HFFc6 (cell line): Measurements from ENCODE around the gene ABCG5. TPM values are rescaled to one million over a fixed set of nuclear protein-coding genes. Genes with fewer than 3 reads are reported as not detected.

ENCODE experiments used
- DNase-seq: peaks from one replicate; pipeline ENCODE4 v3.0.0-alpha.2; 2018
- H3K27ac Mint-ChIP-seq: 2 replicates; pipeline ENCODE4 v1.8.0; 2020; ENCODE audit warnings: mild to moderate bottlenecking, mixed read lengths
- H3K27me3 Mint-ChIP-seq: 2 replicates; pipeline ENCODE4 v1.8.0; 2021; ENCODE audit warnings: mild to moderate bottlenecking, moderate library complexity, mixed read lengths; ENCODE audit not compliant: insufficient read depth
- H3K36me3 Mint-ChIP-seq: 2 replicates; pipeline ENCODE4 v1.8.0; 2021; ENCODE audit warnings: low read depth, mixed read lengths
- H3K4me1 Mint-ChIP-seq: 2 replicates; pipeline ENCODE4 v1.8.0; 2020; ENCODE audit warnings: low read depth, mixed read lengths
- H3K4me3 Mint-ChIP-seq: 2 replicates; pipeline ENCODE4 v1.8.0; 2020; ENCODE audit warnings: mild to moderate bottlenecking, moderate library complexity, mixed read lengths
- H3K9me3 Mint-ChIP-seq: 2 replicates; pipeline ENCODE4 v1.8.0; 2020; ENCODE audit warnings: mild to moderate bottlenecking, mixed read lengths
- CTCF ChIP-seq: fragments of 200-600 bp; sonication (generic); IDR thresholded peaks from 2 replicates; pipeline ENCODE4 v1.5.0; 2021; ENCODE audit warnings: antibody characterized with exemption, mild to moderate bottlenecking
- total RNA-seq, 6 experiments: library from RNA; stranded (reverse); fragmentation: NEBNext Ultra II Directional; extraction: Animal tissue kit (Norgen Biotek cat#: 25700); gene quantifications; 2 replicates in 1 of 6; 3 replicates in 5 of 6; pipeline ENCODE4 v1.2.3, GENCODE V29; 2021

Gene ABCG5
- total RNA-seq, 6 experiments from 2014 or later: not detected

- Mint-ChIP-seq H3K4me3 (no peak overlapping the region), H3K27me3 (peaks cover 31% of the 10 kb centered on the region), H3K27ac (no peak overlapping the region), H3K4me1 (no peaks in the 10 kb centered on the region; the same call in 1 of the 2 replicates), H3K9me3 (no peaks in the 10 kb centered on the region), H3K36me3 (no peaks in the 10 kb centered on the region)
- DNase-seq: no peak
- TF ChIP-seq CTCF: no peak
Observed at GRCh38 chr2:43832457-43832856, 6.2 kb downstream of the ABCG5 start.

GRCh38 chr2:43831543-43832294 lies 6.9 kb downstream of the ABCG5 start:
- no peak for TF ChIP-seq CTCF
- peaks cover 31% of the 10 kb centered on the region for H3K27me3 Mint-ChIP-seq
- H3K4me3 Mint-ChIP-seq: no peak overlapping the region
- no peak for DNase-seq
- H3K9me3 Mint-ChIP-seq: no peaks in the 10 kb centered on the region
- no peaks in the 10 kb centered on the region for H3K36me3 Mint-ChIP-seq
- H3K27ac Mint-ChIP-seq: no peak overlapping the region
- H3K4me1 Mint-ChIP-seq: no peaks in the 10 kb centered on the region; the same call in 1 of the 2 replicates

- no peaks in the 10 kb centered on the region; the same call in 1 of the 2 replicates for H3K4me1 Mint-ChIP-seq
- H3K27me3 Mint-ChIP-seq: peaks cover 49% of the 10 kb centered on the region
- no peaks in the 10 kb centered on the region for H3K9me3 Mint-ChIP-seq
- no peak for DNase-seq
- H3K36me3 Mint-ChIP-seq: no peaks in the 10 kb centered on the region
- no peak for TF ChIP-seq CTCF
- no peak overlapping the region for H3K4me3 Mint-ChIP-seq
- H3K27ac Mint-ChIP-seq: no peak overlapping the region
Observed at GRCh38 chr2:43826305-43827250, 12.1 kb downstream of the ABCG5 start.

- H3K27me3 Mint-ChIP-seq: peaks cover 47% of the 10 kb centered on the region
- no peak for DNase-seq
- no peaks in the 10 kb centered on the region for H3K4me1 Mint-ChIP-seq
- no peaks in the 10 kb centered on the region for H3K9me3 Mint-ChIP-seq
- H3K36me3 Mint-ChIP-seq: no peaks in the 10 kb centered on the region
- H3K4me3 Mint-ChIP-seq: no peak overlapping the region
- no peak for TF ChIP-seq CTCF
- no peak overlapping the region for H3K27ac Mint-ChIP-seq
Observed at GRCh38 chr2:43825841-43826240, 12.8 kb downstream of the ABCG5 start.

- peaks cover 47% of the 10 kb centered on the region for H3K27me3 Mint-ChIP-seq
- no peak for DNase-seq
- no peak overlapping the region for H3K27ac Mint-ChIP-seq
- no peak for TF ChIP-seq CTCF
- no peak overlapping the region for H3K4me3 Mint-ChIP-seq
- H3K36me3 Mint-ChIP-seq: no peaks in the 10 kb centered on the region
- no peaks in the 10 kb centered on the region for H3K9me3 Mint-ChIP-seq
- no peaks in the 10 kb centered on the region for H3K4me1 Mint-ChIP-seq
Observed at GRCh38 chr2:43824951-43825493, 13.6 kb downstream of the ABCG5 start.
